Activated T-cell treated with anti-CD3 and anti-CD28 coated beads for 48 hours (primary cell): ENCODE results near the gene CDH13.

Experiments
- DNase-seq: peaks from one replicate; pipeline ENCODE4 v3.0.0-alpha.2; 2020; ENCODE audit warnings: low read depth

CDH13 gene

DNA sequence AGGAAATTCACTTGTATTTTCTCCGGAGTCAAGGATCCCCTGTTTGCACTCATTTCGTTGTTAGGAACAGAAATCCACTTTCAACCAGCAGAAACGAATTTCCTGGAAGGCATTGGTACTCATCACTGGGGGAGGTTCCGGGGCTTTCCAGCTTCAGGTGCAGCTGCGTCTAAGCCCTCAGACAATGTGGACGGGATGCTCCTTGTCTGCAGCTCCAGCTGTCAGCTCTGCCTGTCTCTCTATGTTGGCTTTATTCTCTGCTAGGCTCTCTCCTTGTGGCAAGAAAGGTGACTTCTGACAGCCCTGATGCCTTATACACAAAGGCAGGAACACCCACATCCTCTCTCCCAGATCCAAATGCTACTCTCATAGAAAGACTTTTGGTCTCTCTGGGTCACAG, 997.1 kb downstream of the CDH13 start:
- no peak for DNase-seq

GRCh38 chr16:83624429-83625120, 997.8 kb downstream of the CDH13 start:
- DNase-seq: no peak

DNA sequence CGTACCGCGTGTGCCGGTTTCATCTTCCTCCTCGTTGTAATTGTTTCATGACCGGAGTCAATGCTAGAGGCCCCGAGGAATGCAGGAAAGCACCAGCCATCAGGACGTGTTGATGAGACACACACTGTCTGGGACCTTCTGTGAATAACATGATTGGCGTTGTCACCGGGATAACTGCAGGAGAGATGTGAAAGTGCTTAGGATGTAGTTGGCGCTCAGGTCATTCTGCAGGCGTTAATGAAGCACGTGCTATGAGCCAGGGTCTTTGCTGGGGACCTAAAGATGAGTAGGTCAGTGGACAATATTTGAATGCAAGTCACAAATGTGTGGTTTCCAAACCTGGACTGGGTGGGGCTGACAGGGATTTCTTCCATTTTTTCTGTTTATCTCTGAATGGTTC, 999.4 kb downstream of the CDH13 start:
- no peak for DNase-seq

DNA sequence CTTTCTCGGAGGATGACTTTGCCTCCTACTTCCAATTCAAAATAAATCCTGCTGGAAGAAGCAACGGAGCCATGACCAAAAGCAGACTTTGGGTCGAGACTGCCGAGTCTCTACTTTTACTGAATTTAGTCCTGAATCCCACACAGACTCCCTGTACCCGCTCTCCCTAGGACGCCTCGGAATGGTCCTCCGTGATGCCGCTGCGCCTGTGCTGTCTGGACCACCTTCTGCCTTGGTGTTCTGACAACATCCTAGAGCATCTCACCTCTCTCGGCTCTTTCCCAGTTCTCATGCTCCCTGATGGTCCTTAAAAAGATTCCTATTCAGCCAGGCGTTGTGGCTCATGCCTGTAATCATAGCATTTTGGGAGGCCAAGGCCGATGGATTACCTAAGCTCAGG, 999.9 kb downstream of the CDH13 start:
- DNase-seq: no peak

DNA sequence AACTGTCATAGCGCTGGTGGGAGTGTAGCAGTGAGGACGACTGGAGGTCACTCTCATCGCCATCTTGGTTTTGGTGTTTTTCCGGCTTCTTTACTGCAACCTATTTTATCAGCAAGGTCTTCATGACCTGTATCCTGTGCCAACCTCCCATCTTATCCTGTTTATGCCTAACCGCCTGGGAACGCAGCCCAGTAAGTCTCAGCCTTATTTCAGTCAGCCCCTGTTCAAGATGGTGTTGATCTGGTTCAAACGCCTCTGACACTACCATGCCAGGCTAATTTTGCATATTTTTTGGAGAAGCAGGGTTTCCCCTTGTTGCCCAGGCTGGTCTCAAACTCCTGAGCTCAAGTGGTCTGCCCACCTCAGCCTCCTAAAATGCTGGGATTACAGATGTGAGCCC, 1001.2 kb downstream of the CDH13 start:
- DNase-seq: no peak

DNA sequence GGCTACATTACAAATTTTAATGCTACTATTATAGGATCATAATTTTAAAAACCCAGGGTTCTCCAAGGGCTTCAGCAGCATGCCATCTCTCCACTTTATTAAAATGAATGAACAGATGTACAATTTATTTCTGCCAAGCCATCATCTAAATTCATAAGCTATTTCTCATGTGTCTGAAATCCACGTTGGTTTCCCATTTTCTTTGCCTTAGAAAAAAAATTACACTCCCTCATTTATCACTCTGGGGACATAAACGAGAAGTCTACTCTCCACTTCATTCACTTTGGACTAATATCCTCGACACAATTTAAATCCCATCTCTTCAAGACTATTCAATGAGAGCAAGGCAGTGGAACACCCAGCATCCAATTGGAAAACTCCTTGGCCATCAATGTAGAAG, 1002.7 kb downstream of the CDH13 start:
- DNase-seq: no peak

- DNase-seq: no peak
These were observed 1003.1 kb downstream of the CDH13 start for GRCh38 chr16:83629836-83630235.

DNA sequence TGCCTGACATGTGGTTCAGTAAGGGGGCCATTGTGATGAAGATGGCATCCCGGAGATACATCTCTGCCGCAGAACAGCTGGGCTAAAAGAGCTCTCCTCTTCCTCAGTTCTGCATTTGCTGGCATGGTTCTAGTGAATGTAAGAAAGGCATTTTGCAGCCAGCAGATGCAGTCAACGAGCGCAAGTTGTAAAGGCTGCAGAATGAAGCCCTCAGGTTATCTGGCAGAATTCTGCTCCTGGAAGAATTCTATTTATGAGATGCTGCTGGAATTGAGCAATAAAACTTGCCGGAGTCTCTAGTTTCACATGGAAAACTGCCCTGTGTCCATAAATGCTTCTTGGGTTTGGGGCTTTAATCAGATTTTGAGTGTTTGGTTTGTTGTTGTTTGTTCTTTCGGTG, 1004.2 kb downstream of the CDH13 start:
- no peak for DNase-seq

DNA sequence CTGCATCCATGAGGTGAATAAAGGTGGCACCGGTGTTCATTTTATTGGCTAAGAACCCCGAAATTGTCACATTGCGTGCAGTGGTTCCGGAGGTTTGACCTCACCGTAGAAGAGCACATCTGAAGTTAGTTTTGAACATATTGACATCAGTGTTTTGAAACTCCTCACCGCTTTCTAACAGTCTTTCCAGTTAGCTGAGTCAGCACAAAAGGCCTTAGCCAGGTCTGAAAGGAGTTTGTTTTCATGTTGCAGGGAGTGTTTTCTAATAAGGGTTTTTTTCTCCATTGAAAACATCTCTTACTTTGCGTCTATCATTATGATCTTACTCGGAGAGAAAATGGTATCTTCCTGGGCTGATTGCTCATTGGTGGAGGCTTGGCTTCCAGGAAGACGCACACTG, 1006.5 kb downstream of the CDH13 start:
- no peak for DNase-seq

DNA sequence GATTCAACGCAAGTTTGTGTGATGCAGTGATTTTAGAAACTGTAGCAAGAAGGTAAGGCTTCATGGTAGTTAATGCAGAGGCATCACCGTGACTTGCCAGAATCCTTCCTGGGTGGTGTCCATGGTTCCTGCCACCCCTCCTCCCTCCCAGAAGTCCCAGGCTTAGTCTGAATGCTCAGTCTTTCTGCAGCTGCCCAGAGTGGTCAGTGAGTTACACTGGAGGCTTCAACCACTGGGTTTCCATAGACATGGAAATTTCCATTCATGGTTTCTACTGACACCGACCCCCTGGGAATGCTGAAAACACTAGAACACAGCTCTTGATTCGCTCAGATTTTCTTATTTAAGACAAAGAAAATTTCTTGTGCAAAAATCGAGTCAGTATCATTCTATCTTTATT, 1021.6 kb downstream of the CDH13 start:
- DNase-seq: no peak

DNA sequence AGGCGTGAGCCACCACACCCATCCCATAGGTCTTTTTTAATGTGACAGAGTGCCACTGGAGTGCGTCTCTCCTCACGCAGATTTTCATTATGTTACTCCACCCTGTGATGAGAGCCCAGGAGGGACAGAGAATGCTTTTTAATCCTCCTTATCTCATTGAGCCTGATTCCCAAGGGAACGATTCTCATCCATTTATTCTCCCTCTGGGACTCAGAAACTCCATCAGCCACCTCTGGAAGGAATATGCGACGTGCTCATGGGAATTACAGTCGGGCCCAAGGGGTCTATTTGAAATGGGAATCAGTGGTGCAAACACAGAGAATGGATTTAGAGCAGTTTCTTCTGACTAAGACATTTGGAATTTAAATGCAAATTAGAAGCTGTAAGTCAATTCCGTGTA, 1025.1 kb downstream of the CDH13 start:
- no peak for DNase-seq

DNA sequence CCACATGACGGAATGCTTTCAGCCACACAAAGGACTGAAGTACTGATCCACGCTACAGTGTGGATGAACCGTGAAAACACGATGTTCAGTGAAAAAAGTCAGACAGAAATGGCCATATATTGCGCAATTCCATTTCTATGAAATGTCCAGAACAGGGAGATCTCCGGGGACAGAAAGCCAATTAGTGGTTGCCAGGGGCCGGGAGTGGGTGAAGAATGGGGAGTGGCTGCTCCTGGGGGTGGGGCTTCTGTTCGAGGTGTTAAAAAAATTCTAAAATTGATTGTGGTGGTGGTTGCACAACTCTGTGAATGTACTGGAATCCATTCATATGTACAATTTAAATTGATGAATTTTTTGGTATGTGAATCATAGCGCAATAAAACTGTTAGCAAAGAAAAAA, 1026.2 kb downstream of the CDH13 start:
- no peak for DNase-seq

- DNase-seq: no peak
These were observed 1027.0 kb downstream of the CDH13 start for GRCh38 chr16:83653785-83654184.

DNA sequence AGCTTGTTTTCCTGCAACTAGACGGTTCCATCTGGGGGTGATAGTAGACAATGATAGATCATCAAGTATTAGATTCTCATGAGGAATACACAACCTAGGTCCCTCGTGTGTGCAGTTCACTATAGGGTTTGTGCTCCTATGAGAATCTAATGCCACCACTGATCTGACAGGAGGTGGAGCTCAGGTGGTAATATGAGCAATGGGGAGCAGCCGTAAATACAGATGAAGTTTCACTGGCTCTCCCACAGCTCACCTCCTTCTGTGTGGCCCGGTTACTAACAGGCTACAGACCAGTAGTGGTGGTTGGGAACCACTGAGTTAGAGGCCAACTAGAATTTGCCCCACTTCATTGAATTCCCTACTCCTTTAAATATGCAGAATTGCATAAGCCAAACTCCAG, 1033.5 kb downstream of the CDH13 start:
- no peak for DNase-seq

DNA sequence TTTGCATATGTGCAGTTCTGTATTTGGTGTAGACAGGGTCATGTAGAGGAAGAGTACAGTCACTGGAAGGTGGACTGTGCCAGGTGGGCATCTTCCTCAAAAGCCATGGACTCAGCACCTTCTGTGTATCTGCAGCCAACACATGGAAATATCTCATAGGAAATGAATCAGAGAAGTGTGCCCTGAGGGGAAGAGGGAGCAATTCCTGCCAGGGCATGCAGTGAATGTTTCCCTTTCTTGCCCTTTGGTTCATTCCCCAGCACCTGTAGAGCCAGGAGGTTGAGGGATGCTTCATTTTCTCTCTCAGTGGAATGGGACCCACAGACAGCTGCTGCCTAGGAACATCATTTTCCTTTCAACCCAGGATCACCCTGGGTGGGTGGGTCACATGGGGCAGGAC, 1034.9 kb downstream of the CDH13 start:
- DNase-seq: no peak

GRCh38 chr16:83666449-83666848, 1039.7 kb downstream of the CDH13 start:
- DNase-seq: no peak

DNA sequence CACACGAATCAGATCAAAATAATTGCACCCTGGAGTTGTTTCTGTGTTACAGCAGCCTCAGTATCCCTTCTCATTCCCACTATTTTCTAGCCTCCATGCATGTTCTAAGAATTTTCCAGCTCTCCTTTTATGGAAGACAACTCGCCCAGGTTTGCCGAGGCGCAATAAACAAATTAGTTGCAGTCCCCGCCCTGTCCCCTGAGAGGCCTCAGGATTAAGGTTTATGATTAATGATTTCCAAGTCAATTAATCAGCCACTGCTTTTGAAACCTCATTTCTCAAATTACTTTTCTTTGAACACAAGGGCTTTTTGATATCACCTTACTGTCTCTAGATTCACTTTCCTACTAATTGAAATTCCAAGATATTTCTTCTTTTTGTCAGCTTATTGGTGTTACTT, 1042.7 kb downstream of the CDH13 start:
- DNase-seq: no peak

DNA sequence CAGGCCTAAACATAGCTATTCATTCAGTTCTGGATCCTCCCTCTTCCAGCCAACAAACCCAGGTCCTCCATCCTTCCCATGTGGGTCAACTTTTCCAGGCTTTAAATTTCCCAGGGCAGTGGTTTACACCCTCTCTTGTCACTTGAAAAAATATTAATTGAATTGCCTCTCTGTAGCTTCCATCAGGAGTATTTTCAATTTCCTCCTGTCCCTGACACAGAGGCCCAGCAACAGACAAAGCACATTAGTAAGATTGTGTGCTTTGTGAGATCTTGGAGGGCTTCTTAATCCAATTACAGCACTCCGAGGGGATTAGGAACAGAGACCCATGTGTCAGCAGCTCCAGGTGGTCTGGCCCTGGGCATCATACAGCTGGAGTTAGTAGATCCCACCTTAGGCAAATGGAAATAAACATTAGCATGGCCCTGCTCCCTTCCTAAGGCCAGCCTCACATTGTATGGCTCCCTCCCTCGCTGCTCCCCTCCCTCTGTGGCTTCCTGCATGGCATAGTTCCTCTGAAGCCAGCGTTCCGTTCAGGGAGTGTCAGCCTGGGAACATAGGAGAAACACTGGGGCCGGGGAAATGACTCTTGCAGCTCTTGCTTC, 1048.3 kb downstream of the CDH13 start:
- DNase-seq: no peak

DNA sequence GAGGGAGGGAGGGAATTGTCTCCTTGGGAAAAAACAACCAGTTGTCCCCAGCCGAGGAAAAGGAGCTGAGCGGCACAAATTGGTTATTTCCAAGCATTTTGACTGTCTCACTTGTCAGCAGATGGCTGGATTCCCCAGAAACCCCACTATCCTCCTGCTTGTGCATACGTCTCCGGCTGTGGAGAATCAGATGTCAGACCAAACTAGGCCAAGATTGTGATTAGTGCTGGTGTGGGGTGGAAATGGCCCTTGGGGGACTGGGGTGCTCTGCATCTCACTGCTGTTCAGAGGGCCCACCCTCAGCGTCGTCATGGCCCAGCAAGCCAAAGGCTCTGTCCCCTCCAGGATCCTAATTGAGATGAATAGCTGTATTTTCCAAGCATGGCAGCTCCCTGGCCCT, 1049.3 kb downstream of the CDH13 start:
- no peak for DNase-seq

DNA sequence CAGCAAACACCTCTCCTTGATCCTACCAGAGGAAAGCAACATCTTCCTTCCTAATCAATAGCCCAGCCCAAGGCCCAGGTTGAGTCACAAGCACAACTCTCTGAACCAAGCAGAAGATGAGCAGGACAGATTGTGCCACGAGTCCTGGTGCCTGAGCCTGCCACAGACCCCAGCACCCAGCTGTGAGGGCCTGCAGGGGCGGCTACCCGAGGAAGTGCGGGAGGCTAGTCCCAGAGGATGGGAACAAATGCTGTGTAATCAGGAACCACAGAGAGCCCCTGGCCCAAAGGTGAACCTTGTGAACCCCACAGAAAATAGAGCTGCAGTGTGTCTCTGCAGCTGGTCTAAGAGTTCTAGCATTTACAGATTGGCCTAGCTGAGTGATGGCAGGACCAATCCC, 1054.2 kb downstream of the CDH13 start:
- DNase-seq: no peak

DNA sequence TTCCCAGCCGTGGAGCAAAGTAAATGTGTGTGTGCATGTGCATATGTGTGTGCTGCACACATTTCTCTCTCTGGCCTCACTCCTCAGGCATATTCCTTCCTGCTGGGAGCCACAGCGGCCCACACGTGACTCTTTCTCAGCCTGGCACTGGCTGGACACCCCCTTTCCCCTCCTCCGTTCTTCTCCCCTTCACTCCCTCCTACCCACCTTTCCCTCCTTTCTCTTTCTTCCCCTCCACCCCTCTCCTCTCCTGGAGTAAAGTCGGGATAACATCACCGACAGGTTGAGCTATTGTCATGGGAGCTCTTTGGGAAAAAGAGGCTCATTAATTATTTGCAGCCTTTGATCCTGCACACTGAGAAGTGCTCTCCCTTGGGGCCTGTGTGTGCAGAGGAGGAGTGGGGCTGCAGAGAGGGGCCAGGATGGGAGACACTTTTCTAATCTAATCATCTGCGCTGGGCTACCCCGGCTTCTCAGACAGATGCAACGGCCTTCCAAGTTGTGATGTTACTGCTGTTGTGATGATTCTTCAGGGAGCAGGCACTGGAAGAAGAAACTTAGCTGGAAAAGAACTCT, 1054.7 kb downstream of the CDH13 start:
- no peak for DNase-seq

- no peak for DNase-seq
These were observed 1055.5 kb downstream of the CDH13 start for GRCh38 chr16:83682116-83682867.

DNA sequence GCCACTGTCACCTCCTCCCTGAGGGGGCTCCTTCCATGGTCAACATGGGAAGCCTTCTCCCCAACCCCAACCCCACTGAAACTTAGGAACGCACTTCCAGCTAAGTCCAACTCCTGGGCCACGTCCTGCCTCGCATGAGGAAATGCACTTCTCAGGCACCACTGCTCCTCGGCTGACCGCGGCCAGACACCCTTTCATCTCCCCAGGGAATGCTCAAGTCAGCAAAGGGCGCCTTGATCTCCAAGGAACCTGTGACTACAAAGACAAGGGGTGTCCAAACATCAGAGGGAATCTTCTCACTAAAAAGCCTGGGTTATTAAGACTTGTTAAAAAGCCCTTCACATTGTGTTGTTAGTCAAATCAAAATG, 1056.1 kb downstream of the CDH13 start:
- no peak for DNase-seq
